Esophagus squamous epithelium (tissue), 5 donors: Measurements from ENCODE around the gene PGAM5. TPM values are rescaled to one million over a fixed set of nuclear protein-coding genes. Genes with fewer than 3 reads are reported as not detected.
A peak's percentile ranks its signal among the peaks of the same experiment; 100 is the strongest.
"Not testable (repeated sequence)": the region's sequence is repeated elsewhere in the genome, so short reads cannot be mapped to it uniquely, and the experiment has no call there.

Experiments
- DNase-seq: peaks from one replicate; lab custom pipeline; 2025; lab: John Stamatoyannopoulos, UW
- H3K27ac ChIP-seq, 4 donors: fragments of 200-600 bp; sonication (generic); one replicate each; pipeline ENCODE4 v1.5.1; 2016 to 2019; ENCODE audit warnings: mild to moderate bottlenecking in 1 of 4
- H3K27me3 ChIP-seq, 4 donors: fragments of 200-600 bp; sonication (generic); 1 replicate in 3 of 4; 2 replicates in 1 of 4; pipeline versions ENCODE4 v1.5.1 to v1.6.0; 2017 to 2021; ENCODE audit warnings: antibody characterized with exemption in 1 of 4
- H3K36me3 ChIP-seq, 3 donors: fragments of 200-600 bp; sonication (generic); one replicate each; pipeline ENCODE4 v1.5.1; 2016 to 2019
- H3K4me1 ChIP-seq, 3 donors: fragments of 200-600 bp; sonication (generic); one replicate each; pipeline ENCODE4 v1.5.1; 2017 to 2019
- H3K4me3 ChIP-seq, 4 donors: fragments of 200-600 bp; sonication (generic); 1 replicate in 3 of 4; 2 replicates in 1 of 4; pipeline ENCODE4 v1.5.1; 2016 to 2019; ENCODE audit warnings: mild to moderate bottlenecking in 2 of 4, moderate library complexity in 1 of 4
- H3K9me3 ChIP-seq, 3 donors: fragments of 200-600 bp; sonication (generic); one replicate each; pipeline ENCODE4 v1.5.1; 2016 to 2019
- POLR2A ChIP-seq, 4 donors: fragments of 450-650 bp; IDR thresholded peaks; one replicate each; pipeline ENCODE4 v1.6.1; 2017; ENCODE audit warnings: antibody characterized with exemption in 4 of 4, mild to moderate bottlenecking in 4 of 4, moderate library complexity in 3 of 4
- WGBS, 2 donors: methylation state at CpG; one replicate each; pipeline ENCODE4 v1.1.5; 2018; 5-methylcytosine and 5-hydroxymethylcytosine counted together
- intact Hi-C: fragments of 100-400 bp; cut with DNase I; formaldehyde crosslinking; loops from one replicate; pipeline ENCODE4 v1.15.0; 2022
- total RNA-seq, 4 donors: library from RNA; depleted of rRNA; stranded (reverse); fragments of >200 nt; gene quantifications; one replicate each; pipeline ENCODE4 v1.1.0, GENCODE V29; 2016
- TF ChIP-seq, protein P1 (sequence below), 6 experiments: fragments of 450-650 bp in 4 of 6; fragments of 200-600 bp in 2 of 6; sonication (generic) in 2 of 6; IDR thresholded peaks; one replicate each; pipeline ENCODE4 v1.5.1; 2016 to 2019; ENCODE audit warnings: antibody characterized with exemption in 6 of 6, mild to moderate bottlenecking in 4 of 6, moderate library complexity in 4 of 6
- donor health status: DM: yes; HTN: yes; CAD: no.

Gene PGAM5
- total RNA-seq, 4 donors from 2014 or later = 33.9 to 71.0 (median 39.9) TPM

DNA sequence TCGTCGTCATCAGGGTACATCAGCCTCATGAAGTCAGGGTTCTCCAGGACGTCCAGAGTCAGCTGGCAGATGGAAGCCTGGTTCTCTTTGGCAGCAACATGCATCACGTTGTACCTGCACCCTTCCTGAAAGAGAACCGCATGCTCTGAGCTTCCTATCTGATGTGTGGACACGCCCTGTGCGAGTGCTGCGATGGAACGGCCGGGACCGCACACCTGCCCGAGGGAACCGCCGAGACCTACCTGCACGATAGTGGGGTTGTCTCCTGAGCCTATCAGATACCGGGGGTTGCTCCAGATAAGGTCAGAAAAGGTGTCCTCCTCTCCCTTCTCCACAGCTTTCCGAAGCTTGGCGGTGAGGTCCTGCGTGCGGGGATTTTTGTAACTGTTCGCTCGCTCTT lies 37.3 kb downstream of the PGAM5 start:
- WGBS, 2 donors = 92 to 95% methylated on average over 16 to 21 of the region's 22 CpGs
- Histone ChIP-seq H3K27me3 (no peaks in the 10 kb centered on the region), H3K9me3 (no peaks in the 10 kb centered on the region), H3K36me3 (peaks cover 53 to 100% (median 80%) of the 10 kb centered on the region in 3 donors), H3K27ac (no peak overlapping the region), H3K4me1 (no peaks in the 10 kb centered on the region), H3K4me3 (no peak overlapping the region)
- intact Hi-C loops = no loop called here
- DNase-seq = no peak
- no peak for TF ChIP-seq POLR2A (IDR thresholded peaks at IDR 0.05)
- TF ChIP-seq, protein P1, sequence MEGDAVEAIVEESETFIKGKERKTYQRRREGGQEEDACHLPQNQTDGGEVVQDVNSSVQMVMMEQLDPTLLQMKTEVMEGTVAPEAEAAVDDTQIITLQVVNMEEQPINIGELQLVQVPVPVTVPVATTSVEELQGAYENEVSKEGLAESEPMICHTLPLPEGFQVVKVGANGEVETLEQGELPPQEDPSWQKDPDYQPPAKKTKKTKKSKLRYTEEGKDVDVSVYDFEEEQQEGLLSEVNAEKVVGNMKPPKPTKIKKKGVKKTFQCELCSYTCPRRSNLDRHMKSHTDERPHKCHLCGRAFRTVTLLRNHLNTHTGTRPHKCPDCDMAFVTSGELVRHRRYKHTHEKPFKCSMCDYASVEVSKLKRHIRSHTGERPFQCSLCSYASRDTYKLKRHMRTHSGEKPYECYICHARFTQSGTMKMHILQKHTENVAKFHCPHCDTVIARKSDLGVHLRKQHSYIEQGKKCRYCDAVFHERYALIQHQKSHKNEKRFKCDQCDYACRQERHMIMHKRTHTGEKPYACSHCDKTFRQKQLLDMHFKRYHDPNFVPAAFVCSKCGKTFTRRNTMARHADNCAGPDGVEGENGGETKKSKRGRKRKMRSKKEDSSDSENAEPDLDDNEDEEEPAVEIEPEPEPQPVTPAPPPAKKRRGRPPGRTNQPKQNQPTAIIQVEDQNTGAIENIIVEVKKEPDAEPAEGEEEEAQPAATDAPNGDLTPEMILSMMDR (IDR thresholded peaks at IDR 0.05) = no peak

DNA sequence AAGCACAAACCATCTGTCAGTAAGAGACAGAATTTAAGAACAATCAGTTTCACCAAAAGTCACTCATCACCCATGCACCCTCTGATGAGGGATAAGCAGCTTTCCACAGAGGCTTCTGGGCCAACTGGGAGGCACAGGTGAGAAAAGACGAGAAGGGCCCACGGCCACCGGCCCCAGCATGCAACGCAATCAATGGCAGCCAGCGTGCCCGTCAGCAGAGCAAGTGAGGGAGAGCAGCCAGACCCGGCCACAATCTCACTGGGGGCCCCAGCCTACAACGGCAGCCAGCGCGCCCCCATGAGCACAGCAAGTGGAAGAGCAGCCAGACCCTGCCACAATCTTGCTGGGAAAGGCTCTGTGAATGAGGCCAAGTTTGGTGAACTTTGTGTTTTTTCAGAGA lies 37.7 kb downstream of the PGAM5 start:
- peaks cover 57 to 100% (median 80%) of the 10 kb centered on the region in 3 donors for H3K36me3 ChIP-seq
- H3K9me3 ChIP-seq = no peaks in the 10 kb centered on the region
- intact Hi-C loops = no loop called here
- 94% methylated on average over 8 of the region's 10 CpGs; no CpG with 5 or more reads in 1 of the 2 donors for WGBS, 2 donors
- no peak for DNase-seq
- no peak for TF ChIP-seq POLR2A (IDR thresholded peaks at IDR 0.05)
- TF ChIP-seq, protein P1 (IDR thresholded peaks at IDR 0.05) = no peak
- H3K27me3 ChIP-seq = no peaks in the 10 kb centered on the region
- H3K27ac ChIP-seq = no peak overlapping the region
- no peaks in the 10 kb centered on the region for H3K4me1 ChIP-seq
- H3K4me3 ChIP-seq = no peak overlapping the region

DNA sequence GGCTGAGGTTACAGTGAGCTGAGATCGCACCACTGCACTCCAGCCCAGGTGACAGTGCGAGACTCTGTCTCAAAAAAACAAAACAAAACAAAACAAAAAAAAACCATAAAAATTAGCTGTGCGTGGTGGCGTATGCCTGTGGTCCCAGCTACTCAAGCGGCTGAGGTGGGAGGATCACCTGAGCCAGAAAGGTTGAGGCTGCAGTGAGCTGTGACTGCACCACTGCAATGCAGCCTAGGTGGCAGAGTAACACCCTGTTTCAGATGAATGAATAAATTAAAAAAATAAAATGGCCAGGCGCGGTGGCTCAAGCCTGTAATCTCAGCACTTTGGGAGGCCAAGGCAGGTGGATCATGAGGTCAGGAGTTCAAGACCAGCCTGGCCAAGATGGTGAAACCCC lies 43.0 kb downstream of the PGAM5 start:
- H3K4me1 ChIP-seq, H3K27me3 ChIP-seq, H3K9me3 ChIP-seq, H3K27ac ChIP-seq, H3K4me3 ChIP-seq, intact Hi-C loops, DNase-seq: not testable (repeated sequence)
- WGBS, 2 donors = 90 to 96% methylated on average over 7 of the region's 7 CpGs
- peaks cover 35 to 100% (median 44%) of the 10 kb centered on the region in 3 donors for H3K36me3 ChIP-seq

DNA sequence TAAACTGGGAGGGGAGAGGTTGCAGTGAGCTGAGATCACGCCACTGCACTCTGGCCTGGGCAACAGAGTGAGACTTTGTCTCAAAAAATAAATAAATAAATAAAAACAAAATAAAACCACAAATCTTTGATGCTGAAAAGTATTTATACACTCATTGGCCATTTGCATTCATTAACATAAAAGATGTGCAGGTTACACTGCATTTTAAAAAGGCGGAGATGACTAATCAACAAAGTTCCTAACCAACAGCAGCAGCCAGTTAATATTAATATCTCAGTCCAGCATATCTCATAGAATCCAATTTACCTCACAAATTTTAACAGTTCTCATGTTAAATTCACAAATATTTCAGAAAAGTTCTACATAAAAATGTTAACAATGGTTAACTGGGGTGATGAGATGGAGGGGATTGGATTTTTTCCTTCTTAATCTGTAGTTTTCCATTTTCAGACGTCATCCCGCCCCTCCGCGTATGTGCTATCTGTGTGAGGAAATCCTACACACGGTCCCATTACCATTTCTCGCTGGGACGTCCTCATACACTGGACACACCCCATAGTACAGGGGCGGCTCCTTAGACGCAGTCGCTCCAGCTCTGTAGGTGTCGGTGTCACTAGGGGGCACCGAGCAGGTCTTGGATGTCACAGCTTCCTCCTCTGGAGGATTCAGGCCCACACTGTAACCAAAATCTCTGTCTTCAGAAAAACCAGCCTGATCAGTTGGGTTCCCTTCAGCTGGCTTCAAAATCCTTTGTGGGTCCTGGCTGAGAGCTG lies 43.7 kb downstream of the PGAM5 start:
- Histone ChIP-seq H3K4me3 (no peak overlapping the region), H3K9me3 (no peaks in the 10 kb centered on the region), H3K4me1 (peaks cover 0 to 3% (median 0%) of the 10 kb centered on the region in 3 donors), H3K27me3 (no peaks in the 10 kb centered on the region), H3K36me3 (peaks cover 30 to 100% (median 37%) of the 10 kb centered on the region in 3 donors), H3K27ac (no peak overlapping the region)
- 87 to 91% methylated on average over 14 of the region's 14 CpGs for WGBS, 2 donors
- TF ChIP-seq, protein P1 (IDR thresholded peaks at IDR 0.05) = no peak
- no peak for DNase-seq
- intact Hi-C loops = no loop called here

DNA sequence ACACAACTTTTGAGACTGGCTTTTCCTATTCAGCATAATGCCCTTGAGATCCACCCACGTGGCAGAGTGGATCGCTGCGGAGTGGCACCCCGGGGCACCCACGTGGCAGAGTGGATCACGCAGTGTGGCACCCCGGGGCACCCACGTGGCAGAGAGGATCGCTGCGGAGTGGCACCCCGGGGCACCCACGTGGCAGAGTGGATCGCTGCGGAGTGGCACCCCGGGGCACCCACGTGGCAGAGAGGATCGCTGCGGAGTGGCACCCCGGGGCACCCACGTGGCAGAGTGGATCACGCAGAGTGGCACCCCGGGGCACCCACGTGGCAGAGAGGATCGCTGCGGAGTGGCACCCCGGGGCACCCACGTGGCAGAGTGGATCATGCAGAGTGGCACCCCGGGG lies 48.2 kb downstream of the PGAM5 start:
- 85 to 100% methylated on average over 1 to 12 of the region's 28 CpGs for WGBS, 2 donors
- H3K4me3 ChIP-seq, H3K27me3 ChIP-seq, DNase-seq, intact Hi-C loops, H3K9me3 ChIP-seq, H3K27ac ChIP-seq: not testable (repeated sequence)
- Histone ChIP-seq H3K36me3 (peaks cover 4 to 56% (median 10%) of the 10 kb centered on the region in 3 donors), H3K4me1 (peaks cover 16 to 35% (median 25%) of the 10 kb centered on the region in 3 donors)

DNA sequence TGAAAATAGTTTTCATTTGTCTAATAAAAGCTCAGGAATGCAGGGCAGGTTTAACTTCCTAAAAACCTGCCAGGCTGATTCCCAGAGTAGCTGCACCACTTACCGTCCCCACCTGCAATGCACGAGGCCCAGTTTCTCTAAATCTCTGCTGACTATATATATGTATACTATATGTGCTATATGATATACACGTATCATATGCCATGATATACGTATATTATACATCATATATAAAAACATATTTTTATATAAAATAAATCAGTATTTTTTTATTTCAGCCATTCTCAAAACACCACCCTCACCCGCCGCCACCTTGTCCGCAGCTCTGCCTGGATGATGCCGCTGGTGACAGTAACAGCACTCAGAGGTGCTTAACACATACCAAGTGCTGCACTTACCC lies 48.7 kb downstream of the PGAM5 start:
- intact Hi-C loops = no loop called here
- peaks cover 16 to 35% (median 25%) of the 10 kb centered on the region in 3 donors for H3K4me1 ChIP-seq
- no peaks in the 10 kb centered on the region for H3K9me3 ChIP-seq
- peaks cover 0 to 50% (median 5%) of the 10 kb centered on the region in 3 donors for H3K36me3 ChIP-seq
- no peak for TF ChIP-seq POLR2A (IDR thresholded peaks at IDR 0.05)
- TF ChIP-seq, protein P1 (IDR thresholded peaks at IDR 0.05) = no peak
- no peaks in the 10 kb centered on the region for H3K27me3 ChIP-seq
- WGBS, 2 donors = 91 to 93% methylated on average over 8 of the region's 8 CpGs
- peak overlapping the region in 2 of 4 donors; percentile 93 to 99 for H3K27ac ChIP-seq
- peak overlapping the region in 1 of 4 donors; percentile 98 for H3K4me3 ChIP-seq
- DNase-seq = no peak
